Right cardiac atrium (tissue), 5 donors: ENCODE measurements around the gene PSORS1C2. TPM values are rescaled to one million over a fixed set of nuclear protein-coding genes. Genes with fewer than 3 reads are reported as not detected.
"Not testable (repeated sequence)": the region's sequence is repeated elsewhere in the genome, so short reads cannot be mapped to it uniquely, and the experiment has no call there.

Experiments used
- ATAC-seq, 2 donors: fragments of 200-7000 bp; cut with Tn5 transposase; one replicate each; pipeline versions ENCODE4 v1.8.0 to v1.9.1; 2020; ENCODE audit warnings: moderate library complexity in 2 of 2, mild to moderate bottlenecking in 1 of 2
- DNase-seq, 3 donors: peaks; one replicate each; pipeline ENCODE4 v3.0.0-alpha.2; 2020
- H3K27ac ChIP-seq: one replicate; pipeline ENCODE4 v1.5.1; 2013; ENCODE audit warnings: mild to moderate bottlenecking, low read length, control low read depth, moderate library complexity
- H3K27me3 ChIP-seq: one replicate; pipeline ENCODE4 v1.6.1; 2013; ENCODE audit not compliant: control insufficient read depth, insufficient read depth
- H3K4me1 ChIP-seq: one replicate; pipeline ENCODE4 v1.6.1; 2013; ENCODE audit warnings: low read length; ENCODE audit not compliant: control insufficient read depth, insufficient read depth
- H3K4me3 ChIP-seq: one replicate; pipeline ENCODE4 v1.5.1; 2013; ENCODE audit warnings: low read length, control low read depth
- H3K9me3 ChIP-seq: one replicate; pipeline ENCODE4 v1.6.1; 2013; ENCODE audit warnings: low read length; ENCODE audit not compliant: control insufficient read depth
- WGBS: extraction: QIAGEN DNeasy Blood & Tissue Kit; methylation state at CpG from one replicate; pipeline ENCODE4 v1.1.7; 2013; 5-methylcytosine and 5-hydroxymethylcytosine counted together
- intact Hi-C, 4 donors: fragments of 100-400 bp; cut with DNase I; formaldehyde crosslinking; loops; one replicate each; pipeline versions ENCODE4 v1.11.0 to v1.14.0; 2022 to 2023
- polyA plus RNA-seq: library from polyadenylated mRNA; stranded (reverse); fragments of 200-250 nt; gene quantifications from one replicate; pipeline ENCODE4 v1.2.3, GENCODE V29; 2013
- total RNA-seq, 4 donors: library from RNA; stranded (reverse); fragmentation: NEBNext Ultra II Directional; extraction: Animal tissue kit (Norgen Biotek cat#: 25700); gene quantifications; one replicate each; pipeline ENCODE4 v1.2.1, GENCODE V29; 2021
- donor health status: healthy with polysubstance abuse.
- donor health status: DM: no; HTN: yes; CAD: no.
- donor health status: DM: no; HTN: no; CAD: no.
- donor health status: DM: no; HTN: yes; CAD: no; lungs with severe emphysema.
- donor health status: DM: yes; HTN: yes; CAD: no.

Gene PSORS1C2
- total and polyA plus RNA-seq, 5 donors: not detected

DNA sequence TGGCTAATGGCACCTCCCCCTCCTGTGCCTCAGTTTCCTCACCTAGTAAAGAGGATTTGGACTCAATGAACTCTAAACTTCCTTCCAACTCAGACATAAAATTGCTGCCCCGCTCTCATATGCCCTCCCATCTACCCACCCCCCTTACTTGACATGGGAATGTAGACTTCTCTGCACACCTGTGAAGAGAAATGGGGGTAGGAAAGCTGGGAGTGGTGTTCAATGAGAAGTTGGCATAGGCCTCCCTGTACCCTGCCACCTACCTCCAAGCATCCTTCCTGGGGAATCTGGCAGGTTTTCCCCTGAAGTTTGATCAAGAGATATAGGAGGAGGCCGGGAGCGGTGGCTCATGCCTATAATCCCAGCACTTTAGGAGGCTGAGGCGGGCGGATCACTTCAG lies 35.5 kb upstream of the PSORS1C2 start:
- Histone ChIP-seq H3K4me1 (no peaks in the 10 kb centered on the region), H3K27ac (no peak overlapping the region), H3K9me3 (no peaks in the 10 kb centered on the region), H3K27me3 (no peaks in the 10 kb centered on the region), H3K4me3 (no peak overlapping the region)
- no peak for ATAC-seq
- WGBS: 91% methylated on average over 5 of the region's 5 CpGs
- DNase-seq: no peak
- intact Hi-C loops: no loop called here

DNA sequence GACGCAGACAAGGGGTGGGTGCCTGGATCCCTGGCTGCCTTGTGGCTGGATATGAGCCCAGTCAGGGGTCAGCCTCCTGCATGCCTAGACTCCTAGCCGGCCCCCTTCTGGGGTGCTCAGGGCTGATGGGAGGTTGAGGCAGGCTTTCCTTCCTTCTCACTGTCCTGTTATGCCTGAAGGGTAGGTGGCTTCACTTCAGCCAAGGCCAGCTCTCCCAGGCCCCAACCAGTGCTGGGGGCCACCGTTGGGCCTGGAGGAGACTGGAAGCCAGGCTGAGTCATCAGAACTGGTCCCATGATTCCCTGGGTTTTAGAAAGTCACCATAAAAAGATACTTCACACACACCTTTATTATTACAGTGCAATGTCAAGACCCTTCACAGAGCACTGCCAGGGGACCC lies 34.5 kb upstream of the PSORS1C2 start:
- H3K27ac ChIP-seq: no peak overlapping the region
- no peak for ATAC-seq

GRCh38 chr6:31172973-31173384 lies 34.1 kb upstream of the PSORS1C2 start:
- WGBS: 53% methylated on average over 5 of the region's 5 CpGs
- Histone ChIP-seq H3K27me3 (no peaks in the 10 kb centered on the region), H3K4me3 (no peak overlapping the region), H3K27ac (no peak overlapping the region), H3K9me3 (no peaks in the 10 kb centered on the region), H3K4me1 (no peaks in the 10 kb centered on the region)
- intact Hi-C loops: no loop called here
- DNase-seq (no peak), ATAC-seq (no peak)

More for the DNA sequence above, 34.5 kb upstream of the PSORS1C2 start:
- no peak overlapping the region for H3K4me3 ChIP-seq
- DNase-seq: no peak
- 64% methylated on average over 3 of the region's 3 CpGs for WGBS
- no peaks in the 10 kb centered on the region for H3K27me3 ChIP-seq
- no peaks in the 10 kb centered on the region for H3K9me3 ChIP-seq
- intact Hi-C loops: no loop called here
- H3K4me1 ChIP-seq: no peaks in the 10 kb centered on the region

DNA sequence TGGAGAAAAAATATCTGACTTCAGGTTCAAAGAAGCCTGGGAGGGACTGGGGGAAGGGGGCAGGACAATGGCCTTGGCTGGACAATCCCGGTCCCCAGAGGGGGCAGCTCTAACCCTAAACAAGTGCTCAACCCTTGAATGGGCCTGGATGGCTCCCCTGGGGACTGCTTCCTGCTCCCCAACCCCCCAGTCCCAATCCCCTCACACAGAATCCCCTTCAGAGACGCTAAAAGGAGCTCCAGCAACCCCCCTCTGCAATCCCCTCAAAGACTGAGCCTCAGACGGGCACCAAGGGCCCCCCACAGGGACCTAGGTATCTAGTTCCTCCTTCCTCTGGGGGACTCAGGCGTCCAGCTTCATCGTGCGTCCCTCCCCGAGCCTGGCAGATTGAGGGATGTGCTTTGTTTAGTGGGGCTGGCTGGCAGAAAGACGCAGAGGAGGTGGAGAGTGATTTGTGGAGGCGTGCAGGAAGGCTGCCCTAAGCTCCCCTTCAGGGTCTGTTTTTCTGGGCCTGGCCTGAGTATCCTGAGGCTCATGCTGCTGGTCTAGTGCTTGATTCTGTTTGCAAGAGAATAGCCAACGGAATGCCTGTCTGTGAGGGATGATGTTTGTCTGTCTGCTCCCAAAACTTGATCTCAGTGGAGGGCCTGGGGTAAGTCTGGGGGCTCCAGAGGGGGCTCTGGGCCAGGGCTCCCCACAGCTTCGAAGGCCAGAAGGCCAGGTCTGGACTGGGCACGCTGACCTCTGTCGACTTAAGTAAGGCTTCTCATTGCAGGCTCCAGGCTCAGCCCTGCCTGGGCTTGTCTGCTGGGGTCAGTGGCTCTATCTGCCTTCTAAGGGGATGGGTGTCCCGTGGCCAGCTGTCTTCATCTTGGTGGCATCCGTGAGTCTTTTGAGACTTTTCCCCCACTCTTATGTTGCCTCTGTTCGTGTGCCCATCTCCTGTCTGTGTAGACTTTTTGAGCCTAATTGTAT lies 33.4 kb upstream of the PSORS1C2 start:
- Histone ChIP-seq H3K4me3 (no peak overlapping the region), H3K27ac (no peak overlapping the region), H3K4me1 (no peaks in the 10 kb centered on the region), H3K9me3 (no peaks in the 10 kb centered on the region), H3K27me3 (no peaks in the 10 kb centered on the region)
- DNase-seq (no peak), ATAC-seq (no peak)
- intact Hi-C loops: no loop called here
- 65% methylated on average over 16 of the region's 16 CpGs for WGBS

- Histone ChIP-seq H3K4me3 (no peak overlapping the region), H3K27ac (no peak overlapping the region), H3K9me3 (no peaks in the 10 kb centered on the region), H3K4me1 (no peaks in the 10 kb centered on the region), H3K27me3 (no peaks in the 10 kb centered on the region)
- 90% methylated on average over 10 of the region's 10 CpGs for WGBS
- ATAC-seq (no peak), DNase-seq (no peak)
- intact Hi-C loops: no loop called here
These were observed 32.3 kb upstream of the PSORS1C2 start for GRCh38 chr6:31170987-31171671.

GRCh38 chr6:31170600-31170881 lies 31.7 kb upstream of the PSORS1C2 start, which contains the start of gene POU5F1:
Gene POU5F1 (minus strand): TSS chr6:31170682. CDS start chr6:31170620, 62 bp downstream.
- intact Hi-C loops: no loop called here

DNA sequence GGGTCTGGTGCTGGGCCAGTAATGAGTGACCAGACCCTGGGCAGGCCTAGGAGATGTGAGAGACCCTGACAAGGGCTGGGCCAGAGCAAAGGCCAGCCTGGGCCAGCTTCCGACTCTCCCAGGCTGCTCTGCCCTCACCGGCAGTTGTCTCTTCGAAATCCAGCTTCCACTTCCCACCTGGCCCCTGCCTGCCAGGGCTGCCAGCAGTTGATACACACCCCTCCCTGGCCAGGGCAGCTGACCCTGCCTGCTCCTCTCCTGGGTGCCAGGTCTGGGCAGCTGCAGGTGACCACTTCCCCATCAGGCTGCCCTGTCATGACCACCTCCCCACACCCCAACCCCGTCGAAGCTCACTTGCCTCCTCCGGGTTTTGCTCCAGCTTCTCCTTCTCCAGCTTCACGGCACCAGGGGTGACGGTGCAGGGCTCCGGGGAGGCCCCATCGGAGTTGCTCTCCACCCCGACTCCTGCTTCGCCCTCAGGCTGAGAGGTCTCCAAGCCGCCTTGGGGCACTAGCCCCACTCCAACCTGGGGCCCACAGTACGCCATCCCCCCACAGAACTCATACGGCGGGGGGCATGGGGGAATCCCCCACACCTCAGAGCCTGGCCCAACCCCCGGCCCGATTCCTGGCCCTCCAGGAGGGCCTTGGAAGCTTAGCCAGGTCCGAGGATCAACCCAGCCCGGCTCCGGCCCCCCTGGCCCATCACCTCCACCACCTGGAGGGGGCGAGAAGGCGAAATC lies 31.2 kb upstream of the PSORS1C2 start:
- H3K9me3 ChIP-seq, intact Hi-C loops, H3K27ac ChIP-seq, DNase-seq, H3K4me1 ChIP-seq, H3K4me3 ChIP-seq, H3K27me3 ChIP-seq: not testable (repeated sequence)
- peak in 1 of 2 donors; percentile 11 for ATAC-seq
- WGBS: 74% methylated on average over 23 of the region's 23 CpGs

More at GRCh38 chr6:31170600-31170881, 31.7 kb upstream of the PSORS1C2 start, which contains the start of gene POU5F1:
- no peak for ATAC-seq
- no peak within 1 kb of the TSS for H3K4me3 ChIP-seq
- no peaks in the 10 kb centered on the region for H3K4me1 ChIP-seq
- H3K27ac ChIP-seq: no peak within 1 kb of the TSS
- no peak for DNase-seq
- no peaks in the 10 kb centered on the region for H3K9me3 ChIP-seq
- 73% methylated on average over 9 of the region's 9 CpGs for WGBS
- no peaks in the 10 kb centered on the region for H3K27me3 ChIP-seq

GRCh38 chr6:31169123-31169857 lies 30.4 kb upstream of the PSORS1C2 start:
- 77% methylated on average over 10 of the region's 10 CpGs for WGBS
- DNase-seq: no peak

DNA sequence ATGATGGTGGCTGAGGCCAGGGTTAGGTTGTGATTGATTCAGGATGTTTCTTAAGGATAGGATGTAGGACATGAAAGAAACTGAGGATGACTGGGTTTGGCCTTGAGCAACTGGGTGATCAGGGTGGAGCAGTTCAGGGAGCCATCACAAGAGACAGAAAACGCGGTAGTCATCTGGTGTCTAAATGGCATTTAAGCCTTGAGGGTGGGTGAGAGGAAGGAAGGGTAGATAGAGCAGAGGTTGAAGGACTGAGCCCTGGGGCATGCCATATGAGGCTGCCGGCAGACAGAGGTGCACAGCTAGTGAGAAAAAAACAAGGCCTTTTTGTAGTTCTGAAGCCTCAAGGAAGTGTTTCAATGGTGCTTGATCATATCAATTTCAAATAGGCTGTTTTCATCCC lies 29.7 kb upstream of the PSORS1C2 start:
- intact Hi-C loops: no loop called here
- WGBS: 77% methylated on average over 3 of the region's 3 CpGs
- H3K4me1 ChIP-seq: no peaks in the 10 kb centered on the region

More at GRCh38 chr6:31169123-31169857, 30.4 kb upstream of the PSORS1C2 start:
- no peak overlapping the region for H3K4me3 ChIP-seq
- no peaks in the 10 kb centered on the region for H3K4me1 ChIP-seq
- intact Hi-C loops: no loop called here
- H3K27ac ChIP-seq: no peak overlapping the region
- H3K27me3 ChIP-seq: no peaks in the 10 kb centered on the region
- no peaks in the 10 kb centered on the region for H3K9me3 ChIP-seq
- peak in 1 of 2 donors; percentile 31 for ATAC-seq

GRCh38 chr6:31165986-31166385 lies 27.1 kb upstream of the PSORS1C2 start:
- intact Hi-C loops: no loop called here
- Histone ChIP-seq H3K27ac (no peak overlapping the region), H3K4me3 (no peak overlapping the region), H3K4me1 (no peaks in the 10 kb centered on the region), H3K27me3 (no peaks in the 10 kb centered on the region), H3K9me3 (no peaks in the 10 kb centered on the region)
- DNase-seq: no peak
- 75% methylated on average over 5 of the region's 5 CpGs for WGBS
- no peak for ATAC-seq

More for the DNA sequence above, 29.7 kb upstream of the PSORS1C2 start:
- Histone ChIP-seq H3K4me3 (no peak overlapping the region), H3K27ac (no peak overlapping the region), H3K9me3 (no peaks in the 10 kb centered on the region), H3K27me3 (no peaks in the 10 kb centered on the region)
- DNase-seq (no peak), ATAC-seq (no peak)
